OCI-LY7 (cell line): ENCODE data around the gene CTSZ. TPM values are rescaled to one million over a fixed set of nuclear protein-coding genes. Genes with fewer than 3 reads are reported as not detected.

Experiments used
- BruUV-seq: library from RNA; stranded (reverse); fragments of 400-500 nt; replicated peaks from 2 replicates; lab custom pipeline; 2021; lab: Mats Ljungman, UMichigan
- CTCF ChIA-PET: fragments of 300-600 bp; sonication (Branson Sonifier 250); formaldehyde crosslinking; loops from one replicate; lab custom pipeline; 2022; ENCODE audit warnings: antibody characterized with exemption; ENCODE audit not compliant: unreplicated experiment; lab: Charles Lee
- POLR2A ChIA-PET: fragments of 300-600 bp; sonication (Branson Sonifier 250); formaldehyde crosslinking; loops from one replicate; lab custom pipeline; 2022; ENCODE audit warnings: antibody characterized with exemption; lab: Charles Lee
- DNase-seq: peaks from one replicate; pipeline ENCODE4 v3.0.0-alpha.2; 2015; ENCODE audit warnings: low spot score
- H2AFZ ChIP-seq: fragments of 200-600 bp; sonication (generic), shearing (Covaris generic); 2 replicates; pipeline ENCODE4 v1.6.1; 2014; ENCODE audit warnings: mild to moderate bottlenecking, antibody characterized with exemption, low read length, moderate library complexity
- H3K27ac ChIP-seq: fragments of 200-600 bp; sonication (generic); 2 replicates; pipeline ENCODE4 v1.5.1; 2014; ENCODE audit warnings: mixed run types, low read depth, mild to moderate bottlenecking, moderate library complexity, low read length, inconsistent platforms; ENCODE audit not compliant: poor library complexity, severe bottlenecking
- H3K36me3 ChIP-seq: fragments of 200-600 bp; sonication (generic); 2 replicates; pipeline ENCODE4 v1.6.1; 2014; ENCODE audit warnings: mild to moderate bottlenecking, antibody characterized with exemption, low read length, moderate library complexity, mixed read lengths; ENCODE audit not compliant: insufficient read depth
- H3K4me1 ChIP-seq: fragments of 200-600 bp; sonication (generic); 2 replicates; pipeline ENCODE4 v1.5.1; 2014; ENCODE audit warnings: mild to moderate bottlenecking, low read length; ENCODE audit not compliant: insufficient read depth, poor library complexity, severe bottlenecking
- H3K4me2 ChIP-seq: fragments of 200-600 bp; sonication (generic); 2 replicates; pipeline ENCODE4 v1.6.1; 2014; ENCODE audit warnings: mild to moderate bottlenecking, low read length
- H3K4me3 ChIP-seq: fragments of 200-600 bp; sonication (generic); 2 replicates; pipeline ENCODE4 v1.5.1; 2014; ENCODE audit warnings: mild to moderate bottlenecking, low read depth, low read length; ENCODE audit not compliant: poor library complexity, severe bottlenecking
- H3K79me2 ChIP-seq: fragments of 200-600 bp; sonication (generic); 2 replicates; pipeline ENCODE4 v1.6.1; 2016; ENCODE audit warnings: low read depth, mild to moderate bottlenecking, low read length, moderate library complexity, mixed read lengths; ENCODE audit not compliant: insufficient read depth
- H3K9me2 ChIP-seq: fragments of 200-600 bp; sonication (generic); 2 replicates; pipeline ENCODE4 v1.6.1; 2016; ENCODE audit warnings: mild to moderate bottlenecking, low read length, mixed read lengths; ENCODE audit not compliant: insufficient read depth
- H3K9me3 ChIP-seq: fragments of 200-600 bp; sonication (generic); 2 replicates; pipeline ENCODE4 v1.6.1; 2014; ENCODE audit warnings: mild to moderate bottlenecking, mixed run types, low read length, mixed read lengths
- H4K20me1 ChIP-seq: fragments of 200-600 bp; sonication (generic); 2 replicates; pipeline ENCODE4 v1.6.1; 2014; ENCODE audit warnings: mild to moderate bottlenecking, antibody characterized with exemption, low read length, moderate library complexity, mixed read lengths; ENCODE audit not compliant: insufficient read depth
- CTCF ChIP-seq: fragments of 200-600 bp; sonication (generic); conservative IDR thresholded peaks from 2 replicates; pipeline ENCODE4 v1.5.1; 2014; ENCODE audit warnings: mild to moderate bottlenecking, antibody characterized with exemption, low read length, moderate library complexity, mixed read lengths
- EZH2phosphoT487 ChIP-seq: fragments of 200-600 bp; sonication (generic); IDR thresholded peaks from 2 replicates; pipeline ENCODE4 v1.6.1; 2018; ENCODE audit warnings: low read depth, borderline replicate concordance, mild to moderate bottlenecking, mixed run types, antibody characterized with exemption, low read length, moderate library complexity, mixed read lengths
- intact Hi-C: fragments of 100-400 bp; cut with micrococcal nuclease; formaldehyde crosslinking; loops from one replicate; pipeline ENCODE4 v1.10.0; 2022; ENCODE audit not compliant: unreplicated experiment
- total RNA-seq, 2 experiments: library from RNA; depleted of rRNA in 1 of 2; stranded (reverse); fragments of >200 nt in 1 of 2; shearing (Covaris generic) in 1 of 2; gene quantifications; 2 replicates each; pipeline ENCODE4 v1.2.3, GENCODE V29; 2014 to 2022

The CTSZ gene
- total RNA-seq, 2 experiments from 2014 or later = 50.5 to 114 TPM

GRCh38 chr20:59016795-59017492 is 9.9 kb upstream of the CTSZ start:
- no peak for TF ChIP-seq CTCF
- Histone ChIP-seq H3K4me2 (peak overlapping the region; percentile 45), H3K4me1 (peaks cover 17% of the 10 kb centered on the region), H3K9me3 (no peaks in the 10 kb centered on the region), H4K20me1 (no peaks in the 10 kb centered on the region), H2AFZ (peak overlapping the region; percentile 78), H3K9me2 (no peaks in the 10 kb centered on the region), H3K27ac (peak overlapping the region; percentile 5), H3K36me3 (no peaks in the 10 kb centered on the region), H3K79me2 (no peaks in the 10 kb centered on the region), H3K4me3 (no peak overlapping the region)
- ChIA-PET POLR2A (interaction anchor here (1.0 to 1.9 kb wide), 5 partner anchors 8 to 16 kb away, joined by 3 to 8 read pairs (median 5); no protein-coding TSS in a partner anchor), CTCF (interaction anchor here (1.4 kb wide), 1 partner anchor 27 kb away, joined by 4 read pairs; no protein-coding TSS in a partner anchor)
- no TSS peak for BruUV-seq
- intact Hi-C loops = no loop called here
- peak; percentile 44 for DNase-seq

- ChIA-PET CTCF (interaction anchor here (0.6 to 1.4 kb wide), 3 partner anchors 27 to 143 kb away, joined by 3 to 4 read pairs (median 4); no protein-coding TSS in a partner anchor), POLR2A (interaction anchor here (0.5 to 2.1 kb wide), 3 partner anchors 15 to 241 kb away, joined by 3 to 9 read pairs (median 8); partner anchors contain the start of gene ATP5F1E)
- Histone ChIP-seq H4K20me1 (no peaks in the 10 kb centered on the region), H3K36me3 (no peaks in the 10 kb centered on the region), H2AFZ (peak overlapping the region; percentile 78; the same call in 1 of the 2 replicates), H3K79me2 (no peaks in the 10 kb centered on the region), H3K27ac (peak overlapping the region; percentile 5), H3K9me3 (no peaks in the 10 kb centered on the region), H3K4me2 (peak overlapping the region; percentile 45), H3K9me2 (no peaks in the 10 kb centered on the region), H3K4me1 (peaks cover 17% of the 10 kb centered on the region), H3K4me3 (no peak overlapping the region)
- DNase-seq = no peak
- BruUV-seq = no TSS peak
- intact Hi-C loops = no loop called here
- TF ChIP-seq EZH2phosphoT487 = no peak
- TF ChIP-seq CTCF = no peak
These were observed 9.0 kb upstream of the CTSZ start for GRCh38 chr20:59015812-59016711.
